Keratinocyte (primary cell): ENCODE data around the gene BCAS1.

ENCODE experiments used
- EZH2 ChIP-seq: IDR thresholded peaks from one replicate; pipeline ENCODE4 v1.6.1; 2012; ENCODE audit warnings: inconsistent platforms, mild to moderate bottlenecking, low read length, moderate library complexity
- TF ChIP-seq, protein P1 (sequence below), 3 experiments: IDR thresholded peaks in 1 of 3; conservative IDR thresholded peaks in 1 of 3; optimal IDR thresholded peaks in 1 of 3; 2 replicates in 2 of 3; 3 replicates in 1 of 3; pipeline versions ENCODE3 to v1.5.1; 2011; ENCODE audit warnings: low read length in 3 of 3, mild to moderate bottlenecking in 3 of 3, moderate library complexity in 2 of 3, control low read depth in 1 of 3, inconsistent platforms in 1 of 3; ENCODE audit not compliant: insufficient read depth in 2 of 3; ENCODE audit errors: extremely low read depth in 1 of 3

DNA sequence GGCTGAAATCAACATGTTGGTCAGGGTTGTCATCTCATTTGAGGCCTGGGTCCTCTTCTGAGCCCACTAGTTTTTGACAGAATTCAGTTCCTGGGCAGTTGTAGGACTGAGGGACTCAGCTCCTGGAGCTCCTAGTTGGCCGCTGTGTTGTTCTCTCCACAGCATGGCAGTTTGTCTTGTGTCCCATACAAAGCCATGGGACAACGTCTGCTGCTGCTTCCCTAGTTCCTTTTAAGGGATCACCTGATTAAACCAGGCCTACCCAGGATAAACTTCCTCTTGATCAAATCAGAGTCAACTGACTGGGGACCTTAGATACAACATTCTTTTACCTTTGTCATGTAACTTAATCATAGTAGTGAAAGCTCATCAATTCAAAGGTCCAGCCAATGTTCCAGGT is 141.0 kb downstream of the BCAS1 start:
- TF ChIP-seq, protein P1, sequence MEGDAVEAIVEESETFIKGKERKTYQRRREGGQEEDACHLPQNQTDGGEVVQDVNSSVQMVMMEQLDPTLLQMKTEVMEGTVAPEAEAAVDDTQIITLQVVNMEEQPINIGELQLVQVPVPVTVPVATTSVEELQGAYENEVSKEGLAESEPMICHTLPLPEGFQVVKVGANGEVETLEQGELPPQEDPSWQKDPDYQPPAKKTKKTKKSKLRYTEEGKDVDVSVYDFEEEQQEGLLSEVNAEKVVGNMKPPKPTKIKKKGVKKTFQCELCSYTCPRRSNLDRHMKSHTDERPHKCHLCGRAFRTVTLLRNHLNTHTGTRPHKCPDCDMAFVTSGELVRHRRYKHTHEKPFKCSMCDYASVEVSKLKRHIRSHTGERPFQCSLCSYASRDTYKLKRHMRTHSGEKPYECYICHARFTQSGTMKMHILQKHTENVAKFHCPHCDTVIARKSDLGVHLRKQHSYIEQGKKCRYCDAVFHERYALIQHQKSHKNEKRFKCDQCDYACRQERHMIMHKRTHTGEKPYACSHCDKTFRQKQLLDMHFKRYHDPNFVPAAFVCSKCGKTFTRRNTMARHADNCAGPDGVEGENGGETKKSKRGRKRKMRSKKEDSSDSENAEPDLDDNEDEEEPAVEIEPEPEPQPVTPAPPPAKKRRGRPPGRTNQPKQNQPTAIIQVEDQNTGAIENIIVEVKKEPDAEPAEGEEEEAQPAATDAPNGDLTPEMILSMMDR (optimal IDR thresholded peaks at IDR 0.05 in 1 of 3, IDR thresholded peaks at IDR 0.05 in 1 of 3, conservative IDR thresholded peaks at IDR 0.05 in 1 of 3; ENCODE audit: extremely low read depth in 1 of 3, insufficient read depth in 2 of 3, low read length in 3 of 3) = no peak
- no peak for TF ChIP-seq EZH2
